GM18499 (cell line): ENCODE measurements around the gene RERE.
"Not testable (repeated sequence)": the region's sequence is repeated elsewhere in the genome, so short reads cannot be mapped to it uniquely, and the experiment has no call there.

Experiments used
- ATAC-seq: cut with Tn5 transposase; IDR thresholded peaks from one replicate; pipeline ENCODE4 v1.9.1; 2021; ENCODE audit warnings: moderate number of reproducible peaks; ENCODE audit not compliant: insufficient read depth, unreplicated experiment

Gene RERE

GRCh38 chr1:8726801-8727186 lies 90.6 kb downstream of the RERE start:
- ATAC-seq: not testable (repeated sequence)

- ATAC-seq: no peak
These were observed 94.4 kb downstream of the RERE start for GRCh38 chr1:8723010-8723409.

GRCh38 chr1:8722366-8722765 lies 95.1 kb downstream of the RERE start:
- no peak for ATAC-seq

GRCh38 chr1:8721679-8722324 lies 95.6 kb downstream of the RERE start:
- ATAC-seq: no peak

GRCh38 chr1:8720347-8720746 lies 97.1 kb downstream of the RERE start:
- no peak for ATAC-seq

GRCh38 chr1:8718850-8719361 lies 98.5 kb downstream of the RERE start:
- no peak for ATAC-seq

- ATAC-seq: no peak
These were observed 100.3 kb downstream of the RERE start for GRCh38 chr1:8717148-8717547.

GRCh38 chr1:8716238-8716637 lies 101.2 kb downstream of the RERE start:
- ATAC-seq: no peak

- ATAC-seq: no peak
These were observed 103.3 kb downstream of the RERE start for GRCh38 chr1:8714173-8714572.

- no peak for ATAC-seq
These were observed 104.8 kb downstream of the RERE start for GRCh38 chr1:8712413-8713231.

- no peak for ATAC-seq
These were observed 105.5 kb downstream of the RERE start for GRCh38 chr1:8711873-8712412.

- ATAC-seq: no peak
These were observed 106.3 kb downstream of the RERE start for GRCh38 chr1:8711151-8711550.

GRCh38 chr1:8708259-8708658 lies 109.2 kb downstream of the RERE start:
- no peak for ATAC-seq

- no peak for ATAC-seq
These were observed 110.4 kb downstream of the RERE start for GRCh38 chr1:8706995-8707396.

GRCh38 chr1:8706291-8706690 lies 111.1 kb downstream of the RERE start:
- no peak for ATAC-seq

- no peak for ATAC-seq
These were observed 112.5 kb downstream of the RERE start for GRCh38 chr1:8704866-8705506.

GRCh38 chr1:8702850-8703810 lies 114.3 kb downstream of the RERE start:
- ATAC-seq: no peak

GRCh38 chr1:8702472-8702849 lies 115.0 kb downstream of the RERE start:
- no peak for ATAC-seq

- ATAC-seq: no peak
These were observed 115.5 kb downstream of the RERE start for GRCh38 chr1:8701794-8702471.
